Common myeloid progenitor, CD34-positive (primary cell): ENCODE data around the gene KRT10.

ENCODE experiments used
- CTCF ChIA-PET: fragments of 350-600 bp; sonication (Branson Sonifier 250); formaldehyde crosslinking; loops from one replicate; lab custom pipeline; 2021; ENCODE audit warnings: antibody characterized with exemption; lab: Charles Lee
- POLR2A ChIA-PET: fragments of 350-600 bp; sonication (Branson Sonifier 250); formaldehyde crosslinking; loops from one replicate; lab custom pipeline; 2021; ENCODE audit warnings: antibody characterized with exemption; lab: Charles Lee
- DNase-seq, 3 donors: peaks; one replicate each; pipeline versions ENCODE4 v3.0.0 to v3.0.0-alpha.2; 2013
- H3K27ac ChIP-seq, 2 experiments: 1 replicate in 1 of 2; 2 replicates in 1 of 2; pipeline ENCODE4 v1.7.0; 2013; ENCODE audit warnings: inconsistent platforms in 2 of 2, low read length in 2 of 2, mild to moderate bottlenecking in 2 of 2, low read depth in 1 of 2, moderate library complexity in 1 of 2; ENCODE audit not compliant: severe bottlenecking in 2 of 2, insufficient read depth in 1 of 2, poor library complexity in 1 of 2
- H3K27me3 ChIP-seq, 5 experiments: replicated peaks in 2 of 5; 1 replicate in 3 of 5; 2 replicates in 2 of 5; pipeline versions ENCODE4 v1.6.1 to v1.7.0; 2013; ENCODE audit warnings: low read length in 4 of 5, mild to moderate bottlenecking in 2 of 5, moderate library complexity in 2 of 5, inconsistent platforms in 1 of 5; ENCODE audit not compliant: insufficient read depth in 5 of 5, control insufficient read depth in 4 of 5
- H3K36me3 ChIP-seq, 4 experiments: 1 replicate in 2 of 4; 2 replicates in 2 of 4; pipeline versions ENCODE4 v1.6.1 to v1.7.0; 2013; ENCODE audit warnings: low read length in 3 of 4, control low read depth in 1 of 4, mild to moderate bottlenecking in 1 of 4; ENCODE audit not compliant: control insufficient read depth in 4 of 4, insufficient read depth in 4 of 4
- H3K4me1 ChIP-seq, 4 experiments: 1 replicate in 3 of 4; 2 replicates in 1 of 4; pipeline versions ENCODE4 v1.6.1 to v1.7.1; 2013; ENCODE audit warnings: low read length in 3 of 4, mild to moderate bottlenecking in 3 of 4, control low read depth in 1 of 4, inconsistent platforms in 1 of 4, moderate library complexity in 1 of 4; ENCODE audit not compliant: control insufficient read depth in 4 of 4, insufficient read depth in 4 of 4; ENCODE audit errors: control extremely low read depth in 1 of 4
- H3K4me3 ChIP-seq, 7 experiments: 1 replicate in 4 of 7; 2 replicates in 3 of 7; pipeline versions ENCODE4 v1.5.1 to v1.7.0; 2013; ENCODE audit warnings: mild to moderate bottlenecking in 7 of 7, low read length in 6 of 7, moderate library complexity in 6 of 7, inconsistent platforms in 2 of 7, low read depth in 2 of 7, control low read depth in 1 of 7; ENCODE audit not compliant: insufficient read depth in 4 of 7, control insufficient read depth in 1 of 7; ENCODE audit errors: extremely low read depth in 1 of 7
- H3K9me3 ChIP-seq, 5 experiments: 1 replicate in 4 of 5; 2 replicates in 1 of 5; pipeline versions ENCODE4 v1.6.1 to v1.7.1; 2013; ENCODE audit warnings: low read length in 4 of 5, mild to moderate bottlenecking in 2 of 5, inconsistent platforms in 1 of 5, low read depth in 1 of 5, moderate library complexity in 1 of 5; ENCODE audit not compliant: control insufficient read depth in 4 of 5, insufficient read depth in 2 of 5; ENCODE audit errors: control extremely low read depth in 1 of 5
- WGBS: methylation state at CpG from one replicate; pipeline ENCODE4 v1.1.5; 2013; ENCODE audit not compliant: insufficient coverage; 5-methylcytosine and 5-hydroxymethylcytosine counted together

The KRT10 gene

GRCh38 chr17:40833882-40834281 is 11.5 kb upstream of the KRT10 start:
- no peaks in the 10 kb centered on the region for H3K9me3 ChIP-seq
- ChIA-PET CTCF (no interaction called here), POLR2A (no interaction called here)
- H3K4me1 ChIP-seq, result no peaks in the 10 kb centered on the region
- no peak overlapping the region for H3K4me3 ChIP-seq
- H3K36me3 ChIP-seq, result peaks cover 0 to 5% (median 2%) of the 10 kb centered on the region in 4 experiments
- H3K27me3 ChIP-seq, result no peaks in the 10 kb centered on the region
- DNase-seq, result no peak
- H3K27ac ChIP-seq, result no peak overlapping the region

GRCh38 chr17:40832840-40833239 is 10.4 kb upstream of the KRT10 start:
- H3K4me3 ChIP-seq, result no peak overlapping the region
- no peak for DNase-seq
- WGBS, result 80% methylated on average over 1 of the region's 3 CpGs
- no peaks in the 10 kb centered on the region for H3K4me1 ChIP-seq
- peaks cover 0 to 5% (median 2%) of the 10 kb centered on the region in 4 experiments for H3K36me3 ChIP-seq
- POLR2A ChIA-PET, result no interaction called here
- no peaks in the 10 kb centered on the region for H3K27me3 ChIP-seq
- no peak overlapping the region for H3K27ac ChIP-seq
- CTCF ChIA-PET, result interaction anchor here (0.7 kb wide), 1 partner anchor 24 kb away, joined by 3 read pairs; no protein-coding TSS in a partner anchor
- no peaks in the 10 kb centered on the region for H3K9me3 ChIP-seq

- Histone ChIP-seq H3K27ac (no peak overlapping the region), H3K36me3 (peaks cover 0 to 5% (median 0%) of the 10 kb centered on the region in 4 experiments), H3K9me3 (no peaks in the 10 kb centered on the region), H3K4me1 (no peaks in the 10 kb centered on the region), H3K4me3 (no peak overlapping the region), H3K27me3 (peaks cover 0 to 5% (median 0%) of the 10 kb centered on the region in 5 experiments)
- no CpG with 5 or more reads among the region's 2 CpGs for WGBS
- DNase-seq, result no peak
- ChIA-PET POLR2A (no interaction called here), CTCF (no interaction called here)
Observed at GRCh38 chr17:40830085-40830776, 7.8 kb upstream of the KRT10 start.

- Histone ChIP-seq H3K27me3 (peaks cover 0 to 5% (median 0%) of the 10 kb centered on the region in 5 experiments), H3K9me3 (no peaks in the 10 kb centered on the region), H3K27ac (no peak overlapping the region), H3K4me3 (no peak overlapping the region), H3K36me3 (no peaks in the 10 kb centered on the region), H3K4me1 (no peaks in the 10 kb centered on the region)
- DNase-seq, result no peak
- ChIA-PET POLR2A (no interaction called here), CTCF (interaction anchor here (0.8 kb wide), 1 partner anchor 839 kb away, joined by 3 read pairs; no protein-coding TSS in a partner anchor)
- no CpG with 5 or more reads among the region's 4 CpGs for WGBS
Observed at GRCh38 chr17:40828454-40829044, 6.1 kb upstream of the KRT10 start.

GRCh38 chr17:40827746-40828453 is 5.5 kb upstream of the KRT10 start:
- no peak overlapping the region for H3K27ac ChIP-seq
- peak in 2 of 3 donors; percentile 23 to 42 for DNase-seq
- H3K9me3 ChIP-seq, result no peaks in the 10 kb centered on the region
- no peak overlapping the region for H3K4me3 ChIP-seq
- no peaks in the 10 kb centered on the region for H3K4me1 ChIP-seq
- POLR2A ChIA-PET, result no interaction called here
- peaks cover 0 to 5% (median 0%) of the 10 kb centered on the region in 5 experiments for H3K27me3 ChIP-seq
- WGBS, result 42% methylated on average over 2 of the region's 7 CpGs
- no peaks in the 10 kb centered on the region for H3K36me3 ChIP-seq
- CTCF ChIA-PET, result no interaction called here

- H3K4me1 ChIP-seq, result no peaks in the 10 kb centered on the region
- peaks cover 0 to 3% (median 0%) of the 10 kb centered on the region in 4 experiments for H3K36me3 ChIP-seq
- H3K27ac ChIP-seq, result no peak overlapping the region
- 100% methylated on average over 1 of the region's 2 CpGs for WGBS
- no peak for DNase-seq
- H3K4me3 ChIP-seq, result no peak overlapping the region
- H3K9me3 ChIP-seq, result no peaks in the 10 kb centered on the region
- peaks cover 0 to 12% (median 0%) of the 10 kb centered on the region in 5 experiments for H3K27me3 ChIP-seq
- CTCF ChIA-PET, result interaction anchor here (2.0 kb wide), 1 partner anchor 31 kb away, joined by 6 read pairs; no protein-coding TSS in a partner anchor
- POLR2A ChIA-PET, result no interaction called here
Observed at GRCh38 chr17:40825599-40825998, 3.2 kb upstream of the KRT10 start.
